ENCODE results near the gene TMEM202. TPM values are rescaled to one million over a fixed set of nuclear protein-coding genes. Genes with fewer than 3 reads are reported as not detected.
"Not testable (repeated sequence)": the region's sequence is repeated elsewhere in the genome, so short reads cannot be mapped to it uniquely, and the experiment has no call there.

The TMEM202 gene
- total and polyA plus RNA-seq, 10 of the 15 experiments (the other 5 are each of a cell fraction or from before 2014, with no cell fraction given): not detected

- ChIA-PET SMC1A (ENCODE audit: uncharacterized antibody, unreplicated experiment) (no interaction called here), CTCF (no interaction called here), RAD21 (ENCODE audit: unreplicated experiment) (no interaction called here), POLR2A (no interaction called here)
- H3K9ac ChIP-seq (ENCODE audit: control insufficient read depth, insufficient read depth, low read length): no peak overlapping the region
- no peak overlapping the region for H3K4me2 ChIP-seq (ENCODE audit: control insufficient read depth, insufficient read depth)
- in situ Hi-C loops (cut with MboI) (no loop called here), intact Hi-C loops (cut with micrococcal nuclease; ENCODE audit: unreplicated experiment) (no loop called here)
- WGBS (ENCODE audit: insufficient coverage, insufficient replicate concordance, low lambda C conversion rate, missing lambda C conversion rate): 18% methylated on average over 2 of the region's 2 CpGs
- H3K4me3 ChIP-seq: no peak overlapping the region
- no peaks in the 10 kb centered on the region for H3K9me3 ChIP-seq (replicated peaks; ENCODE audit: control insufficient read depth, insufficient read depth, low read length)
- no peaks in the 10 kb centered on the region for H4K20me1 ChIP-seq (ENCODE audit: control insufficient read depth, insufficient read depth)
- ATAC-seq (no peak), FAIRE-seq (no peak), DNase-seq (ENCODE audit: low read depth, low spot score) (no peak)
- H3K27ac ChIP-seq (ENCODE audit: control insufficient read depth, insufficient read depth): no peak overlapping the region
- H3K36me3 ChIP-seq (ENCODE audit: control insufficient read depth in 2 of 2, insufficient read depth in 2 of 2, low read length in 1 of 2): no peaks in the 10 kb centered on the region
- H3K4me1 ChIP-seq (ENCODE audit: control insufficient read depth, insufficient read depth, low read length): no peaks in the 10 kb centered on the region
- no peaks in the 10 kb centered on the region for H3K79me2 ChIP-seq (ENCODE audit: control insufficient read depth, insufficient read depth, low read length)
- BruUV-seq (replicated peaks): no TSS peak
- no peak for TF ChIP-seq TCF12 (IDR thresholded peaks at IDR 0.05; ENCODE audit: low read depth, low read length)
- no peak for TF ChIP-seq ZNF687 (IDR thresholded peaks at IDR 0.05)
- no peak for TF ChIP-seq TAF1 (IDR thresholded peaks at IDR 0.05; ENCODE audit: borderline replicate concordance, low read depth, low read length)
- TF ChIP-seq ZNF274 (IDR thresholded peaks at IDR 0.05; ENCODE audit: insufficient read depth, insufficient read length): no peak
- no peak for TF ChIP-seq ETV6 (conservative IDR thresholded peaks at IDR 0.05 in 1 of 2, IDR thresholded peaks at IDR 0.05 in 1 of 2; ENCODE audit: borderline replicate concordance in 1 of 2, low read depth in 1 of 2)
- no peak for TF ChIP-seq KDM1A (IDR thresholded peaks at IDR 0.05; ENCODE audit: borderline replicate concordance)
- TF ChIP-seq SIN3A (IDR thresholded peaks at IDR 0.05; ENCODE audit: low read depth, low read length): no peak
- no peak for TF ChIP-seq MTA2 (IDR thresholded peaks at IDR 0.05; ENCODE audit: low read depth)
- no peak for TF ChIP-seq ZBTB11 (CRISPR knock-in tag; IDR thresholded peaks at IDR 0.05)
- TF ChIP-seq ZNF384 (IDR thresholded peaks at IDR 0.05; ENCODE audit: borderline replicate concordance, low read depth, low read length): no peak
- peaks cover 0 to 2% of the 10 kb centered on the region in 2 experiments; a peak in 1 of 4 replicates for H3K27me3 ChIP-seq (replicated peaks in 1 of 2; ENCODE audit: control insufficient read depth in 2 of 2, insufficient read depth in 2 of 2, low read length in 1 of 2)
- no peak overlapping the region for H2AFZ ChIP-seq (ENCODE audit: control insufficient read depth, low read depth, low read length)
These were observed 17.2 kb downstream of the TMEM202 start for GRCh38 chr15:72415304-72415703.

GRCh38 chr15:72419768-72420167 is 21.7 kb downstream of the TMEM202 start:
- H3K9me3 ChIP-seq (replicated peaks; ENCODE audit: control insufficient read depth, insufficient read depth, low read length); in situ Hi-C loops (cut with MboI); FAIRE-seq; H3K9ac ChIP-seq (ENCODE audit: control insufficient read depth, insufficient read depth, low read length); H3K4me1 ChIP-seq (ENCODE audit: control insufficient read depth, insufficient read depth, low read length); H3K4me2 ChIP-seq (ENCODE audit: control insufficient read depth, insufficient read depth); H3K36me3 ChIP-seq (ENCODE audit: control insufficient read depth in 2 of 2, insufficient read depth in 2 of 2, low read length in 1 of 2); H3K27me3 ChIP-seq (replicated peaks in 1 of 2; ENCODE audit: control insufficient read depth in 2 of 2, insufficient read depth in 2 of 2, low read length in 1 of 2); ATAC-seq; H3K4me3 ChIP-seq; H3K79me2 ChIP-seq (ENCODE audit: control insufficient read depth, insufficient read depth, low read length); H4K20me1 ChIP-seq (ENCODE audit: control insufficient read depth, insufficient read depth); intact Hi-C loops (cut with micrococcal nuclease; ENCODE audit: unreplicated experiment); RAD21 ChIA-PET (ENCODE audit: unreplicated experiment); SMC1A ChIA-PET (ENCODE audit: uncharacterized antibody, unreplicated experiment); BruUV-seq (replicated peaks); H2AFZ ChIP-seq (ENCODE audit: control insufficient read depth, low read depth, low read length); H3K27ac ChIP-seq (ENCODE audit: control insufficient read depth, insufficient read depth); DNase-seq (ENCODE audit: low read depth, low spot score): not testable (repeated sequence)
- WGBS (ENCODE audit: insufficient coverage, insufficient replicate concordance, low lambda C conversion rate, missing lambda C conversion rate): 80% methylated on average over 1 of the region's 3 CpGs
- ChIA-PET POLR2A (interaction anchor here (0.7 kb wide), 1 partner anchor 209 kb away, joined by 3 read pairs; no protein-coding TSS in a partner anchor), CTCF (interaction anchor here (0.8 kb wide), 1 partner anchor 107 kb away, joined by 5 read pairs; no protein-coding TSS in a partner anchor)

Measured in GM12878 (cell line).